Smooth muscle cell of trachea (primary cell): ENCODE measurements around the gene LYSMD4. TPM values are rescaled to one million over a fixed set of nuclear protein-coding genes. Genes with fewer than 3 reads are reported as not detected.

Experiments
- total RNA-seq: library from RNA; depleted of rRNA; stranded (reverse); fragments of >200 nt; gene quantifications from 2 replicates; pipeline ENCODE4 v1.2.1, GENCODE V29; 2014

The LYSMD4 gene
- total RNA-seq: 11.4 and 14.8 TPM in 2 replicates

DNA sequence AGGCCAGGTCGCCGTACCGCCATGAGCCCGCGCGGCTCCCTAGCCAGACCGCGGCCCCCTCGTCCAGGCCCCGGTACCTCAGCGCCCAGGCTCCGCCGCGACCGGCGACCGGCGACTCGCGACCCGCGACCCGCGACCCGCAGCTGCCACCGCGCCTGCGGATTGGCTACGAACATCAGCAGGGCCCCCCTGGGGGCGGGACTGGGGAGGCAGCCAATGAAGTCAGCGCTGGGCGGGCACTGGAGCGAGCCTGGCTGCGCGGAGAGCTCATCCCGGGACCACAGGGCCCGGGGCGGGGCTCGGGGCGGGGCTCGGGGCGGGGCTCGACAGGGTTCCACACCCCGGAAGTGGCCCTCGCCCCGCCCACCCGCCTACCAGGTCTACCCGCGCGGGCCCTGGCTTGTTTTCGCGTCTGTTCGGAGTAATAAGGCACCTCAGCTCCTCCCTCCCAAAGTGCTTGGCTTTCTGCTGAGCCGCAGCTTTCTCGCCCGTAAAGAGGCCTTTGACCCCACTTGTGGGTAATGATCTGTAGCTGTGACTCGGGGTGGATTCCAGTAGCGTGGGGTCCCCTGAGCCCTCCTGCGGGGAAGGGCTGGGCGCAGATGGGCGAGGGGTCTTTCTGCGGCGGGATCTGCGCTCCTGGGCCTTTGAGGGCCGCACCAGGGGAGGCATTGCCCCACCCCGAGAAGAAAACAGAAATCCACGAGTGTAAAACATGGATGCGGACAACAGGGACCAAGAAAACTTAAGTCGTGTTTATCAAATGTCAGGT lies at the start of gene LYSMD4:
Gene LYSMD4 (minus strand): TSS at position 170 of the 772 bp plus-strand sequence. CDS start 1,438 bp downstream, outside the sequence.

Other genes with a start within 250 kb of the LYSMD4 start
- 42.2 and 49.9 TPM in 2 replicates for gene MEF2A, start 167.5 kb downstream of the LYSMD4 start, total RNA-seq